Tibial artery (tissue), 4 donors: ENCODE measurements around the gene THOC7.

ENCODE experiments used
- DNase-seq, 2 donors: peaks; one replicate each; pipeline ENCODE4 v3.0.0-alpha.2; 2019
- H3K27ac ChIP-seq, 2 donors: fragments of 200-600 bp; sonication (generic) in 1 of 2; 1 replicate in 1 of 2; 2 replicates in 1 of 2; pipeline ENCODE4 v1.5.1; 2018 to 2019; ENCODE audit warnings: mild to moderate bottlenecking in 1 of 2
- H3K27me3 ChIP-seq, 2 donors: fragments of 200-600 bp; sonication (generic) in 1 of 2; one replicate each; pipeline versions ENCODE4 v1.5.1 to v1.6.0; 2016 to 2019
- H3K36me3 ChIP-seq, 3 donors: fragments of 200-600 bp; sonication (generic) in 2 of 3; one replicate each; pipeline ENCODE4 v1.5.1; 2016 to 2019; ENCODE audit warnings: mild to moderate bottlenecking in 2 of 3
- H3K4me1 ChIP-seq, 4 donors: fragments of 200-600 bp; sonication (generic) in 2 of 4; 1 replicate in 3 of 4; 2 replicates in 1 of 4; pipeline ENCODE4 v1.5.1; 2016 to 2019
- H3K4me3 ChIP-seq, 2 donors: fragments of 200-600 bp; sonication (generic) in 1 of 2; 1 replicate in 1 of 2; 2 replicates in 1 of 2; pipeline ENCODE4 v1.5.1; 2018 to 2019; ENCODE audit warnings: mild to moderate bottlenecking in 2 of 2
- H3K9me3 ChIP-seq, 3 donors: fragments of 200-600 bp; sonication (generic) in 1 of 3; one replicate each; pipeline ENCODE4 v1.5.1; 2016 to 2019
- intact Hi-C: fragments of 100-400 bp; cut with DNase I; formaldehyde crosslinking; loops from one replicate; pipeline ENCODE4 v1.15.0; 2023; ENCODE audit warnings: low total_unique reads
- TF ChIP-seq, protein P1 (sequence below), 2 experiments: fragments of 200-600 bp in 1 of 2; fragments of 450-650 bp in 1 of 2; IDR thresholded peaks; one replicate each; pipeline ENCODE4 v1.5.1; 2017 to 2019; ENCODE audit warnings: antibody characterized with exemption in 2 of 2, mild to moderate bottlenecking in 1 of 2, moderate library complexity in 1 of 2

The THOC7 gene

DNA sequence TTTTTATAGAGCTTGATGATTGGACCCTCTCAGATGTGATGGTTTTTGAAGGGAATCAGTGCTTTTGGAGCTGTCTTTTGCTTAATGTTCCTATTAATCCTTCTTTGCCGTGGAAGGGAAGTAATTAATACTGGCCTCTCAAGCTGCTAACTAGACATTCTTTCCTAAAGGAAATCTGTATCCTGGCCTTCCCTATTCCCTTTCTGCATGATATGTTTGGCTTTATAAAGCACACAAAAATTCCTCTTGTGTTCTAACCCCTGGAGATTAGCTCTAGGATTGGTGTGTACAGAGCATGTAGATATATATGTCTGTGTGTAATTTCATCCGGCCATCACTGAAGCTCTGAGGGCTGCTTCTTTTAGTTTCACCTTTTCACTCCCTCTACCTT lies 7.0 kb upstream of the THOC7 start:
- Histone ChIP-seq H3K27me3 (no peaks in the 10 kb centered on the region), H3K4me1 (peaks cover 0 to 39% (median 9%) of the 10 kb centered on the region in 4 donors), H3K36me3 (no peaks in the 10 kb centered on the region), H3K27ac (no peak overlapping the region), H3K4me3 (no peak overlapping the region), H3K9me3 (no peaks in the 10 kb centered on the region)
- no peak for DNase-seq
- intact Hi-C loops = no loop called here
- TF ChIP-seq, protein P1, sequence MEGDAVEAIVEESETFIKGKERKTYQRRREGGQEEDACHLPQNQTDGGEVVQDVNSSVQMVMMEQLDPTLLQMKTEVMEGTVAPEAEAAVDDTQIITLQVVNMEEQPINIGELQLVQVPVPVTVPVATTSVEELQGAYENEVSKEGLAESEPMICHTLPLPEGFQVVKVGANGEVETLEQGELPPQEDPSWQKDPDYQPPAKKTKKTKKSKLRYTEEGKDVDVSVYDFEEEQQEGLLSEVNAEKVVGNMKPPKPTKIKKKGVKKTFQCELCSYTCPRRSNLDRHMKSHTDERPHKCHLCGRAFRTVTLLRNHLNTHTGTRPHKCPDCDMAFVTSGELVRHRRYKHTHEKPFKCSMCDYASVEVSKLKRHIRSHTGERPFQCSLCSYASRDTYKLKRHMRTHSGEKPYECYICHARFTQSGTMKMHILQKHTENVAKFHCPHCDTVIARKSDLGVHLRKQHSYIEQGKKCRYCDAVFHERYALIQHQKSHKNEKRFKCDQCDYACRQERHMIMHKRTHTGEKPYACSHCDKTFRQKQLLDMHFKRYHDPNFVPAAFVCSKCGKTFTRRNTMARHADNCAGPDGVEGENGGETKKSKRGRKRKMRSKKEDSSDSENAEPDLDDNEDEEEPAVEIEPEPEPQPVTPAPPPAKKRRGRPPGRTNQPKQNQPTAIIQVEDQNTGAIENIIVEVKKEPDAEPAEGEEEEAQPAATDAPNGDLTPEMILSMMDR (IDR thresholded peaks at IDR 0.05) = no peak

DNA sequence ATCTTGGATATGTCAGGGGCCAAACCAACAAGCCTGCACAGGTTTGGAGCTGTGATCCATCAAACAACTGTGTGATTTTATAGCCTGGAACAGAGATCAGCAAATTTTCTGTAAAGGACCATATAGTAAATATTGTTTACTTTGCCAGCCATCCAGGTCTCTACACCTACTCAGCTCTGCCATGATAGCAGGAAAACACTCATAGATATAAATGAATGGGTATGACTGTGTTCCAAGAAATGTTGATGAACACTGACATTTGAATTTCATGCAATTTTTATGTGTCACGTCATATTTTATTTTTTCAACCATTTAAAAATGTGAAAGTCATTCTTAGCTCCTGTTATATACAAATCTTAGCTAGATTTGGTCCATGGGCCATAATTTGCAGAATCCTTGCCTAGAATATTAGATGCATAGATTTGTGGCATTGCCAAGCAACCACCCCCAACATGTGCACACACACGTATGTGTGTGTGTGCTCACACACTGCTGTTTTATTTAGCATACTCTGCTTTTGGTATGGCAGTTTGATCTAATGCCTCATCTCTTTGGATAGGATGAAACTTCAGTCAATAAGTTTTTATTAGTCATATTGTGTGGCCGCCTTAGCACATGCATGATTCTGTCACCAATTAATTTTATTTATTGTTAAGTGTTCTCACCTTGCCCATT lies 6.5 kb upstream of the THOC7 start:
- no peaks in the 10 kb centered on the region for H3K27me3 ChIP-seq
- peaks cover 0 to 37% (median 9%) of the 10 kb centered on the region in 4 donors for H3K4me1 ChIP-seq
- TF ChIP-seq, protein P1 (IDR thresholded peaks at IDR 0.05) = no peak
- H3K9me3 ChIP-seq = no peaks in the 10 kb centered on the region
- intact Hi-C loops = no loop called here
- no peak for DNase-seq
- no peak overlapping the region for H3K27ac ChIP-seq
- no peak overlapping the region for H3K4me3 ChIP-seq
- H3K36me3 ChIP-seq = no peaks in the 10 kb centered on the region

GRCh38 chr3:63867225-63867624 lies 3.6 kb upstream of the THOC7 start:
- TF ChIP-seq, protein P1 (IDR thresholded peaks at IDR 0.05) = no peak
- no peaks in the 10 kb centered on the region for H3K9me3 ChIP-seq
- peaks cover 0 to 38% (median 15%) of the 10 kb centered on the region in 4 donors for H3K4me1 ChIP-seq
- no peak for DNase-seq
- H3K27ac ChIP-seq = no peak overlapping the region
- no peak overlapping the region for H3K4me3 ChIP-seq
- intact Hi-C loops = no loop called here
- no peaks in the 10 kb centered on the region for H3K27me3 ChIP-seq
- no peaks in the 10 kb centered on the region for H3K36me3 ChIP-seq

DNA sequence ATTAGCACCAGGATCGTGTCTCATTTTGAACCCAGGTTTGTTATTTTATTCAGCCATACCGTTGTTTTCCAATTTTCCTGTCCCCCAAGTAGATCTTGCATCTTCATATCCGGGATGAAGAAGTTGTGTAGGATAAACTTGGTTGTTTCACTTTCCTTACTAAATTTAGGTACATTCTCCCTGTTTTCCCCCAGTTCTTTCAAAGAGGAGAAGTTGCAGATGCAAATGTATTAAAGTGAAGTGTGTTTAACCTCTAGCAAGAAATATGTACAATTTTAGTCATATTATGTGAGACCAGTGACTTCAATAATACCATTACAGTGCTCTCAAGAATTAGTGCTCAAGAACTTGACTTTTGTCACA lies 1.3 kb upstream of the THOC7 start:
- TF ChIP-seq, protein P1 (IDR thresholded peaks at IDR 0.05) = no peak
- peaks cover 0 to 27% (median 12%) of the 10 kb centered on the region in 4 donors for H3K4me1 ChIP-seq
- peak overlapping the region; percentile 98 to 99 for H3K4me3 ChIP-seq
- H3K9me3 ChIP-seq = no peaks in the 10 kb centered on the region
- no peak for DNase-seq
- H3K27ac ChIP-seq = peak overlapping the region; percentile 94 to 95
- no peaks in the 10 kb centered on the region for H3K36me3 ChIP-seq
- no peaks in the 10 kb centered on the region for H3K27me3 ChIP-seq
- intact Hi-C loops = loop anchor here (5.0 kb wide), 1 partner anchor 47 kb away; the partner anchor contains the start of gene SCAANT1

GRCh38 chr3:63864008-63864964 lies 681 bp upstream of the THOC7 start:
- Histone ChIP-seq H3K4me3 (peak overlapping the region; percentile 98 to 99), H3K4me1 (peaks cover 0 to 20% (median 12%) of the 10 kb centered on the region in 4 donors), H3K27me3 (no peaks in the 10 kb centered on the region), H3K36me3 (no peaks in the 10 kb centered on the region), H3K27ac (peak overlapping the region; percentile 94 to 95), H3K9me3 (no peaks in the 10 kb centered on the region)
- TF ChIP-seq, protein P1 (IDR thresholded peaks at IDR 0.05) = no peak
- DNase-seq = peak; percentile 55 to 72
- intact Hi-C loops = loop anchor here (5.0 kb wide), 1 partner anchor 48 kb away; the partner anchor contains the start of gene SCAANT1
